ENCODE data around the gene GATAD2A. TPM values are rescaled to one million over a fixed set of nuclear protein-coding genes. Genes with fewer than 3 reads are reported as not detected.
A peak's percentile ranks its signal among the peaks of the same experiment; 100 is the strongest.

Gene GATAD2A
- total and polyA plus RNA-seq, 4 experiments from 2014 or later: 3.8 to 108 (median 65.6) TPM

DNA sequence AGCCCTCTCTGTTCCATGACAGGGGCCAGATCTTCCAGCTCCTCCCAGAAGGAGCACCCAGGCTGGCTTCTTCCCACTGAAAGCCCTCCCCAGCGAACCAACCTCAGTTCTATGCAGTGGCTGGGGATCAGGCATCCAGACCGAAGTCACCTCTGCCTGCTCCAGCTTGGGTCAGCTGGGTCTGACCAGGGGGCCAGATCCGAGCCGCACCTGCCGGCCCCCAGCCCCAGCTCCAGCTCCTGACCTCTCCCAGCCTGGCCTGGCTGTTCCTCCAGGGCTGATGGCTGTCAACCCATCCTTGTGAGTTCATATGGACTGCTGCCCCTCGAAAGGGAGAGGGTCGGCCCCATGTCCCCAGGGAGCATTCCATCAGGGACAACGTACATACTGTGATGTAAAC lies 101.9 kb downstream of the GATAD2A start:
- Mint-ChIP-seq H3K9me3 (peaks cover 0 to 7% (median 0%) of the 10 kb centered on the region in 8 donors), H3K4me1 (peaks cover 0 to 3% (median 0%) of the 10 kb centered on the region in 4 donors), H3K27me3 (no peaks in the 10 kb centered on the region), H3K27ac (no peak overlapping the region), H3K36me3 (peaks cover 33 to 45% of the 10 kb centered on the region in 2 donors), H3K4me3 (no peak overlapping the region)
- CTCF ChIA-PET (ENCODE audit: partially characterized antibody): no interaction called here
- H3K27me3 ChIP-seq (ENCODE audit: insufficient read depth, low read length): no peaks in the 10 kb centered on the region
- H3K4me3 ChIP-seq (ENCODE audit: low read length in 2 of 2): no peak overlapping the region
- H3K4me1 ChIP-seq (ENCODE audit: insufficient read depth, low read length): no peaks in the 10 kb centered on the region
- H3K27ac ChIP-seq (ENCODE audit: low read depth, low read length): no peak overlapping the region
- no peak for DNase-seq
- POLR2A ChIA-PET (ENCODE audit: partially characterized antibody): interaction anchor here (1.1 to 1.2 kb wide), 2 partner anchors 9 to 122 kb away, joined by 3 to 5 read pairs; partner anchors contain the start of genes NDUFA13 and TSSK6
- no peaks in the 10 kb centered on the region for H3K9me3 ChIP-seq (ENCODE audit: control insufficient read depth in 1 of 2, low read length in 2 of 2)
- peaks cover 43% of the 10 kb centered on the region for H3K36me3 ChIP-seq (ENCODE audit: insufficient read depth, low read length)
- intact Hi-C loops (cut with micrococcal nuclease): no loop called here

DNA sequence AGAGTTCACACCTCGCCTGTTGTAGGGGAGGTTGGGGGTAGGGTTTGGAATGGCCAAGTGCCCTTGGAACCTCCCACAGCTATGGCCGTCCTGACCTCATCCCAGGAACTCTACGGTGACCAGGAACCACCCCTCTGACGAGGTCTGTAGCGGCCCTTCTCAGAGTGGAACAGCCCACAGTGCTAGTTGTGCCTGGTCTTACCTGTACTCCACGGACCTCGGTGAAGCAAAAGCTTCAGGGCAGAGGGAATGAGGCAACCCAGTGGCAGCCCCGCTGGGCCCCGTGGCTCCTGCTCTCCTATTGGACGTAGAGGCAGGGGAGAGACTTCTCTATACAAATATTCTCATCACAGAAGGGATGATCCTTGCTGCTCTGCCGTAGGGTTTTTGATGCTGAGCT lies 102.7 kb downstream of the GATAD2A start:
- CTCF ChIA-PET (ENCODE audit: partially characterized antibody): interaction anchor here (0.6 kb wide), 1 partner anchor 18 kb away, joined by 3 read pairs; no protein-coding TSS in a partner anchor
- peaks cover 24 to 36% of the 10 kb centered on the region in 2 donors for H3K36me3 Mint-ChIP-seq
- peaks cover 0 to 6% (median 0%) of the 10 kb centered on the region in 8 donors for H3K9me3 Mint-ChIP-seq
- H3K4me1 Mint-ChIP-seq: peaks cover 0 to 3% (median 0%) of the 10 kb centered on the region in 4 donors
- no peak overlapping the region for H3K4me3 ChIP-seq (ENCODE audit: low read length in 2 of 2)
- POLR2A ChIA-PET (ENCODE audit: partially characterized antibody): interaction anchor here (1.1 kb wide), 1 partner anchor 123 kb away, joined by 3 read pairs; no protein-coding TSS in a partner anchor
- H3K4me3 Mint-ChIP-seq: no peak overlapping the region
- H3K27me3 Mint-ChIP-seq: no peaks in the 10 kb centered on the region
- H3K36me3 ChIP-seq (ENCODE audit: insufficient read depth, low read length): peaks cover 34% of the 10 kb centered on the region
- H3K9me3 ChIP-seq (ENCODE audit: control insufficient read depth in 1 of 2, low read length in 2 of 2): no peaks in the 10 kb centered on the region
- DNase-seq: no peak
- H3K27me3 ChIP-seq (ENCODE audit: insufficient read depth, low read length): no peaks in the 10 kb centered on the region
- H3K27ac Mint-ChIP-seq: peak overlapping the region in 2 of 7 donors; percentile 18 to 50
- intact Hi-C loops (cut with micrococcal nuclease): no loop called here
- no peaks in the 10 kb centered on the region for H3K4me1 ChIP-seq (ENCODE audit: insufficient read depth, low read length)
- H3K27ac ChIP-seq (ENCODE audit: low read depth, low read length): no peak overlapping the region

DNA sequence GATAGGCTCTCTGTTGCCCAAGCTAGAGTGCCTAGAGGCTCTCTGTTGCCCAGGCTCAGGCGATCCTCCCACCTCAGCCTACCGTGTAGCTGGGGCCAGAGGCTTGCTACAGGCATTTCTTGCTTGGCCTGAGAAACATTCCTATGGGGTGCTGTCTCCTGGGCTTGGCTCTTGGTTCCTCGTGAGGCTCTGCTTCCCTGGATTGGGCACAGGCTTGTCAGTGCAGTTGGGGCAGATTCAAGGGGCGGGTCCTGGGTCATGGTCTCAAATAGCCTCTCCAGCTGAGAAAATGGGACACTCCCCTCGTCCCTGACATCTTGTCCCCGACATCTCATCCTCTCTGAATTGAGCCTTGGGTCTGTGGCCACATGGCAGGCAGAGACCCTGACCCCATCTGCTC lies 105.0 kb downstream of the GATAD2A start:
- peaks cover 0 to 6% (median 0%) of the 10 kb centered on the region in 8 donors for H3K9me3 Mint-ChIP-seq
- ChIA-PET POLR2A (ENCODE audit: partially characterized antibody) (interaction anchor here (1.1 to 1.5 kb wide), 2 partner anchors 18 to 146 kb away, joined by 3 read pairs; no protein-coding TSS in a partner anchor), CTCF (ENCODE audit: partially characterized antibody) (interaction anchor here (1.8 kb wide), 1 partner anchor 20 kb away, joined by 6 read pairs; no protein-coding TSS in a partner anchor)
- Histone ChIP-seq H3K27ac (ENCODE audit: low read depth, low read length) (no peak overlapping the region), H3K4me3 (ENCODE audit: low read length in 2 of 2) (no peak overlapping the region), H3K27me3 (ENCODE audit: insufficient read depth, low read length) (no peaks in the 10 kb centered on the region), H3K9me3 (ENCODE audit: control insufficient read depth in 1 of 2, low read length in 2 of 2) (no peaks in the 10 kb centered on the region), H3K4me1 (ENCODE audit: insufficient read depth, low read length) (peaks cover 9% of the 10 kb centered on the region), H3K36me3 (ENCODE audit: insufficient read depth, low read length) (peaks cover 12% of the 10 kb centered on the region)
- H3K27me3 Mint-ChIP-seq: no peaks in the 10 kb centered on the region
- H3K4me1 Mint-ChIP-seq: peaks cover 0 to 3% (median under 1%) of the 10 kb centered on the region in 4 donors
- intact Hi-C loops (cut with micrococcal nuclease): no loop called here
- H3K4me3 Mint-ChIP-seq: no peak overlapping the region
- H3K36me3 Mint-ChIP-seq: peaks cover 12 to 18% of the 10 kb centered on the region in 2 donors
- DNase-seq: no peak
- peak overlapping the region in 4 of 7 donors; percentile 44 to 70 (median 70) for H3K27ac Mint-ChIP-seq

DNA sequence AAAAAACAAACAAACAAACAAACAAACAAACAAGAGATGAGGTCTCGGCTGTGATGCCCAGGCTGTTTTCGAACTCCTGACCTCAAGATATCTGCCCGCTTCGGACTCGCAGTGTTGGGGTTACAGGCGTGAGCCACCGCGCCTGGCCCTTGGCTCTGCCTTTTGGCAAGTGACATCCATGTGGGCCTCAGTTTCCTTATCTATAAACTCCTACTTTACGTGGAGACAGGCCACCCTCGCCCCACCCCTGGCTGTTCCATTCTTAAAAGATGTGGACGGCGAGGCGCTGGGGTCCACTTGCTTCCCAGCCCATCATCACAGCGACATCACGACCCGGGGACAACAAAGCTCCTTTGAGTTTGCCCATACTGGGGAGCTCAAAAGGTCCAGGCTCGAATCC lies 108.2 kb downstream of the GATAD2A start:
- H3K36me3 Mint-ChIP-seq: peaks cover 0 to 8% of the 10 kb centered on the region in 2 donors

DNA sequence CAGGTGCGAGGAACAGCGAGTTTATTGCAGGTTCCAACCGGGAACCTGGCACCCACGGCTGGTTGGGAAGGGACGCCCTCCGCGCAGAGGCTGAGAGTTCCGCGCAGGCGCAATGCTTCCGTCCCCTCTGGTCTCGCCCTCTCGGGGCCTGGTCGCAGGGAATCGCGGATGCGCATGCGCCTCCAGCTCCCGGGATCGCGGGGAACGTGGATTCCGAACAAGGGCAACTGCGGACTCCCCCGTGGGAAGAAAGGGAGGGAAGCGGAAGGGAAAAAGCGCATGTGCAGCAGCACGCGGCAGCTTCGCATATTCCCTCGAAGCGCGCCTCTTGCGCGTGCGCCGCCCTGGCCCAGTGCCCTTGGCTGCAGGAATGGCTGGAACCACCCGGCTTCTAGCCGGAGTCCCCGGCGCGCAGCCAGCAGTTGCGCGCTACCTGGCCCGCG lies 108.8 kb downstream of the GATAD2A start:
- H3K4me3 ChIP-seq (ENCODE audit: low read length in 2 of 2): no peak overlapping the region
- no peak overlapping the region for H3K27ac Mint-ChIP-seq
- H3K4me1 Mint-ChIP-seq: peaks cover 7 to 31% (median 18%) of the 10 kb centered on the region in 4 donors
- H3K27me3 Mint-ChIP-seq: no peaks in the 10 kb centered on the region
- peaks cover 0 to 4% (median 0%) of the 10 kb centered on the region in 8 donors for H3K9me3 Mint-ChIP-seq
- no peak overlapping the region for H3K27ac ChIP-seq (ENCODE audit: low read depth, low read length)
- no peaks in the 10 kb centered on the region for H3K9me3 ChIP-seq (ENCODE audit: control insufficient read depth in 1 of 2, low read length in 2 of 2)
- ChIA-PET CTCF (ENCODE audit: partially characterized antibody) (no interaction called here), POLR2A (ENCODE audit: partially characterized antibody) (interaction anchor here (0.9 to 3.2 kb wide), 3 partner anchors 56 to 154 kb away, joined by 3 to 16 read pairs (median 14); partner anchors contain the start of genes GATAD2A and ZNF101)
- DNase-seq: peak in 1 of 5 donors; percentile 6
- H3K4me1 ChIP-seq (ENCODE audit: insufficient read depth, low read length): peaks cover 30% of the 10 kb centered on the region
- H3K36me3 ChIP-seq (ENCODE audit: insufficient read depth, low read length): no peaks in the 10 kb centered on the region
- H3K4me3 Mint-ChIP-seq: peak overlapping the region in 5 of 8 donors; percentile 8 to 67 (median 53)
- peaks cover 2 to 10% of the 10 kb centered on the region in 2 donors for H3K36me3 Mint-ChIP-seq
- intact Hi-C loops (cut with micrococcal nuclease): no loop called here
- no peaks in the 10 kb centered on the region for H3K27me3 ChIP-seq (ENCODE audit: insufficient read depth, low read length)

More for the DNA sequence above, 108.2 kb downstream of the GATAD2A start:
- Mint-ChIP-seq H3K4me3 (peak overlapping the region in 2 of 8 donors; percentile 51 to 57), H3K27me3 (no peaks in the 10 kb centered on the region), H3K27ac (peak overlapping the region in 2 of 7 donors; percentile 41 to 58), H3K9me3 (peaks cover 0 to 4% (median 0%) of the 10 kb centered on the region in 8 donors), H3K4me1 (peaks cover 7 to 28% (median 15%) of the 10 kb centered on the region in 4 donors)
- Histone ChIP-seq H3K4me3 (ENCODE audit: low read length in 2 of 2) (no peak overlapping the region), H3K4me1 (ENCODE audit: insufficient read depth, low read length) (peaks cover 27% of the 10 kb centered on the region), H3K36me3 (ENCODE audit: insufficient read depth, low read length) (no peaks in the 10 kb centered on the region), H3K27me3 (ENCODE audit: insufficient read depth, low read length) (no peaks in the 10 kb centered on the region), H3K9me3 (ENCODE audit: control insufficient read depth in 1 of 2, low read length in 2 of 2) (no peaks in the 10 kb centered on the region), H3K27ac (ENCODE audit: low read depth, low read length) (no peak overlapping the region)
- intact Hi-C loops (cut with micrococcal nuclease): no loop called here
- POLR2A ChIA-PET (ENCODE audit: partially characterized antibody): interaction anchor here (0.9 to 3.2 kb wide), 2 partner anchors 108 to 155 kb away, joined by 3 to 16 read pairs; partner anchors contain the start of genes GATAD2A and ZNF101
- CTCF ChIA-PET (ENCODE audit: partially characterized antibody): interaction anchor here (2.6 kb wide), 1 partner anchor 23 kb away, joined by 11 read pairs; no protein-coding TSS in a partner anchor
- no peak for DNase-seq

DNA sequence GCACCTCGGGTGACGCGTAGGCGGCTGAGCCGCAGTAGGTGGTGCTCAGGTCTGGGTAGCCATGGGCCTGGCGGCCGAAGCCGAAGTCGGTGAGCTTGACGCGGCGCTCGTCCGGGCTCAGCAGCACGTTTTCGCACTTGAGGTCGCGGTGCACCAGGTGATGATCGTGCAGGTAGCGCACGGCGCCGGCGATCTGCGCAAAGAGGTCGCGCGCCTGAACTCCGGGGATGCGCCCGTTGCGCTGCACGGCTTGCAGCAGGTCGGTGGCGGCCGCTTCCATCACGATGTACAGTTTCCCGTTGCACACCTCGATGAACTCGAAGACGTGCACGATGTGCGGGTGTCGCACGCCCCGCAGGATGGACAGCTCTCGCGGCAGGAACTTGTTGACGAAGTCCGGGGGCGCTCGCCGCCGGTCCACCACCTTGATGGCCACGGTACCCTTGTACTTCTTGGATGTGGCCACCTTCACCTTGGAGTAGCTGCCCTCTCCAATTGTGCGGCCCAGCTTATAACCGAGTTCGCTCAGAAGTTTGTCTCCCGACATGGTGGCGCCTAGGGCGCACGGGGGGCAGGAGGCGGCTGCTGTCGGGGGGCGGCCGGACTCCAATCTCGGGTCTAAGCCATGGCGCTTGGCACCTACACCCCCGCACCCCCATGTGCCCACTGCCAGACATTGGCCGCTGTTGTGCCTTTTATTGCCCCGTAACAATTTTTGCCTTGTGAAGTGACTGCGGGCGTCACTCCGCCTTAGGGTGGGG lies 109.6 kb downstream of the GATAD2A start, which contains the start of gene TSSK6:
TSS of gene TSSK6 (minus strand) at position 668 of the 761 bp plus-strand sequence. CDS start at position 547, 121 bp downstream.
- no peaks in the 10 kb centered on the region for H3K9me3 ChIP-seq (ENCODE audit: control insufficient read depth in 1 of 2, low read length in 2 of 2)
- peak within 1 kb of the TSS; percentile 92 for H3K27ac ChIP-seq (ENCODE audit: low read depth, low read length)
- peaks cover 35% of the 10 kb centered on the region for H3K4me1 ChIP-seq (ENCODE audit: insufficient read depth, low read length)
- H3K27me3 Mint-ChIP-seq: no peaks in the 10 kb centered on the region
- DNase-seq: no peak
- ChIA-PET CTCF (ENCODE audit: partially characterized antibody) (interaction anchor here (0.8 to 1.4 kb wide), 4 partner anchors 17 to 129 kb away, joined by 3 to 7 read pairs (median 4); partner anchors contain the start of gene GMIP), POLR2A (ENCODE audit: partially characterized antibody) (interaction anchor here (0.5 to 3.2 kb wide), 23 partner anchors 8 to 323 kb away, joined by 3 to 22 read pairs (median 5); partner anchors contain the start of genes BORCS8, GATAD2A, LPAR2 and RFXANK)
- H3K36me3 Mint-ChIP-seq: peaks cover 8 to 16% of the 10 kb centered on the region in 2 donors
- no peaks in the 10 kb centered on the region for H3K27me3 ChIP-seq (ENCODE audit: insufficient read depth, low read length)
- intact Hi-C loops (cut with micrococcal nuclease): no loop called here
- peak within 1 kb of the TSS; percentile 94 to 98 (median 97) for H3K27ac Mint-ChIP-seq
- peaks cover 0 to 4% (median 0%) of the 10 kb centered on the region in 8 donors for H3K9me3 Mint-ChIP-seq
- H3K4me1 Mint-ChIP-seq: peaks cover 12 to 39% (median 23%) of the 10 kb centered on the region in 4 donors
- H3K4me3 Mint-ChIP-seq: peak within 1 kb of the TSS; percentile 93 to 99 (median 97)
- peak within 1 kb of the TSS; percentile 88 to 90 for H3K4me3 ChIP-seq (ENCODE audit: low read length in 2 of 2)
- no peaks in the 10 kb centered on the region for H3K36me3 ChIP-seq (ENCODE audit: insufficient read depth, low read length)
